Measurements from ENCODE around the gene EVX1. TPM values are rescaled to one million over a fixed set of nuclear protein-coding genes. Genes with fewer than 3 reads are reported as not detected.

EVX1 gene
- polyA plus RNA-seq, 3 donors, result 0.07 to 0.22 TPM; not detected in 1

DNA sequence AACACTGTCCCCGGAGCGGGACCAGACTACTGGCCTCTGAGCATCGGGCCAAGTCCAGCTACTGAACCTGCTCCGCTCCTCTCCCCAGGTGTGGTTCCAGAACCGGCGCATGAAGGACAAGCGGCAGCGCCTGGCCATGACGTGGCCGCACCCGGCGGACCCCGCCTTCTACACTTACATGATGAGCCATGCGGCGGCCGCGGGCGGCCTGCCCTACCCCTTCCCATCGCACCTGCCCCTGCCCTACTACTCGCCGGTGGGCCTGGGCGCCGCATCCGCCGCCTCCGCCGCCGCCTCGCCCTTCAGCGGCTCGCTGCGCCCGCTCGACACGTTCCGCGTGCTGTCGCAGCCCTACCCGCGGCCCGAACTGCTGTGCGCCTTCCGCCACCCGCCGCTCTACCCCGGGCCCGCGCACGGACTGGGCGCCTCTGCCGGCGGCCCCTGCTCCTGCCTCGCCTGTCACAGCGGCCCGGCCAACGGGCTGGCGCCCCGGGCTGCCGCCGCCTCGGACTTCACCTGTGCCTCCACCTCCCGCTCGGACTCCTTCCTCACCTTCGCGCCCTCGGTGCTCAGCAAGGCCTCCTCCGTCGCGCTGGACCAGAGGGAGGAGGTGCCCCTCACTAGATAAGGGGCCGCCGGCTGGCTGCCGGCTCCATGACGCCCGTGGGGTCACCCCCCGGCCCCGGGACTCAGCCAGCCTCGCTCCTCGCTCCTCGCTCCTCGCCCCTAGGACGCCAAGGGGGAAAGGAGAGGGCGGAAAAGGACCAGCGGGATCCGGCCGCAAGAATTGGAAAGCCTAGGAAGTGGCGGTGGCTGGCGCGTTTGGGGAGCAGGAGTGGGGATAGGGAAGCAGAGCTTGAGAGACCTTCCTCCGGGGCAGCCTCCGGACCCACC, 3.4 kb downstream of the EVX1 start:
- 3 to 5% (median 4%) methylated on average over 67 to 90 of the region's 90 CpGs for WGBS, 3 donors
- H3K27ac ChIP-seq (ENCODE audit: low read depth, low read length), result no peak overlapping the region

DNA sequence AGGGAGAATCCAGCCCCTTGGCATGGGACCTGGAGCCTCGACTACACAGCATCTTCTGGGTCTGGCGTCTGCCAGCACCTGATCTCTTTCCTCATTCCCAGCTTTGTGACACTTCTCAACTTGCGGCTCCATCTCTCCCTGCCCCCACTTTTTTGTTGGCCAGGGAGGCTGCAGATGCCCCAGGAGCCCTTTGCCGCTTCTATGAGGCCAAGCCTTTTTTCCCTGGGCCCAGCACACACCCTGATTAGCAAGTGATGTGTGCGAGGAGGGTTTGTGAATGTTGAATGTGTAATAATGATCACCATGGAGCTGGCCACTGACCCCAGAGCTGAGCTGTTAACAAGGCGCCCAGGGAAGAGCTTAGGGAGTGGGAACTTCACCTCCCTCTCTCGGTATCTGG, 4.4 kb downstream of the EVX1 start:
- WGBS, 3 donors, result 44 to 66% (median 56%) methylated on average over 7 of the region's 7 CpGs
- H3K27ac ChIP-seq (ENCODE audit: low read depth, low read length), result no peak overlapping the region

GRCh38 chr7:27247452-27248426, 5.1 kb downstream of the EVX1 start:
- 37 to 47% (median 45%) methylated on average over 4 of the region's 4 CpGs for WGBS, 3 donors
- H3K27ac ChIP-seq (ENCODE audit: low read depth, low read length), result no peak overlapping the region

GRCh38 chr7:27248427-27248806, 5.8 kb downstream of the EVX1 start:
- no peak overlapping the region for H3K27ac ChIP-seq (ENCODE audit: low read depth, low read length)
- WGBS, 3 donors, result 61 to 67% (median 63%) methylated on average over 3 of the region's 3 CpGs

- H3K27ac ChIP-seq (ENCODE audit: low read depth, low read length), result no peak overlapping the region
- WGBS, 3 donors, result 13 to 27% (median 16%) methylated on average over 23 of the region's 23 CpGs
Observed at GRCh38 chr7:27248911-27249723, 6.5 kb downstream of the EVX1 start.

DNA sequence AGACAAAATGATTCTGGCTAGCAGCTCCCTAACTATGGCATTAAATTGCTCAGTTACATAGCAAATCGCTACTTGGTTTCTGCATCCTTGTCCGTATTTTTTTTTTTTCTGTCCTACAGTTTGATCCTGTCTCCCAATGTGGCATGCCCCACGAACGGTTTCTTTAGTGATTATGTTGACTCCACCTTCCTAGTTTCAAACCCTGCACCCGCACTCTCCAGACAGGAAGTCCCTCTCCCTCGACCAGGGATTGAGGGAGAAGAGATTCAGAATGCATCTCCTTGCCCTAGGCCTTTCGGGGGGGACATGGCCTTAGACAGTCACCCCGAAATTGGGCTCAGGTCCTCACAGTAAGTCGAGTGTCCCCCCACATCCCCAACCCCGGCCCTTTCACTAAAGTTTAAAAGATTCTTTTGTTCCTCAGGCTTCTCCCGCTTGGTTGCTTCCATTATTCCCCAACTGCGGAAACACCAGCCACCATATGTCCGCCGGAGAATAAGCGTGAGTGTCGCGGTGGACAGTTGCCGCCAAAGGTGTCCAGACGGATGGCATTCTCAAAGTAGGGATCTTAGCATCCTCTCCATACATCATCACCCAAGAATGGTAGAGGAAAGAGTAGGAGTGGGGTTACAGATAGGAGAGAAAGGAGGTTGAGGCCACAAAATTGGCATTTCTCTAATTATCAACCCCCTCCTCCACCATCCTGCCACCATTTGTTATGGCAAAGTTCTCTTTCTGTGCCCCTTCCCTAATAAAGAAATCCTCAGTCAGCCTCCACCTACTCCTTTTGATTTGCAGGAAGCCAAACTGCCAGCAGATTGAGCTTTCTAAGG, 7.3 kb downstream of the EVX1 start:
- WGBS, 3 donors, result 12 to 28% (median 17%) methylated on average over 19 of the region's 19 CpGs
- no peak overlapping the region for H3K27ac ChIP-seq (ENCODE audit: low read depth, low read length)

DNA sequence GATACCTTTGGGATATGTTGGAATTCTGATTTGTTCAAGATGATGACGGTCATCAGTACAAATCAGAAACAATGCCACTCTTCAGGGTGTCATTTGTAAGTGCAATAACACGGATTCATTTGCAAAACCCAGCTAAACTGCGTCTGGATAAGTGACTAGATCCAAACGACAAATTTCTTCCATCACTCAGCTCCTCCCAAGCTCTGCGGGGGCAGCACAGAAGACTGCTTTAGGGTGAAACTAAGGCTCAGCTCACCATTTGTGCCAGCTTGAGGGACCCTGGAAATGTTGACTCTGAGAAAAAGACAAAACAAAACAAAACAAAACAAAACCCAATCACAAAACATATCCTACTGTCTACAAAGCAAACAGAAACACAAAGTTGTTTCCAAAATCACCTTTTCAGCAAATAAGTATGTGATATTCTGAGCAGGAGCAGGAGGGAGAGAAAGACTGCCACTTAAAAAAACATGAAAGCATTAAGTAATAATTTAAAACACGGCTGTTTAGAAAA, 8.0 kb downstream of the EVX1 start:
- whole genome bisulfite sequencing, 3 donors, result 13 to 30% (median 23%) methylated on average over 6 of the region's 6 CpGs
- H3K27ac ChIP-seq (ENCODE audit: low read depth, low read length), result no peak overlapping the region

DNA sequence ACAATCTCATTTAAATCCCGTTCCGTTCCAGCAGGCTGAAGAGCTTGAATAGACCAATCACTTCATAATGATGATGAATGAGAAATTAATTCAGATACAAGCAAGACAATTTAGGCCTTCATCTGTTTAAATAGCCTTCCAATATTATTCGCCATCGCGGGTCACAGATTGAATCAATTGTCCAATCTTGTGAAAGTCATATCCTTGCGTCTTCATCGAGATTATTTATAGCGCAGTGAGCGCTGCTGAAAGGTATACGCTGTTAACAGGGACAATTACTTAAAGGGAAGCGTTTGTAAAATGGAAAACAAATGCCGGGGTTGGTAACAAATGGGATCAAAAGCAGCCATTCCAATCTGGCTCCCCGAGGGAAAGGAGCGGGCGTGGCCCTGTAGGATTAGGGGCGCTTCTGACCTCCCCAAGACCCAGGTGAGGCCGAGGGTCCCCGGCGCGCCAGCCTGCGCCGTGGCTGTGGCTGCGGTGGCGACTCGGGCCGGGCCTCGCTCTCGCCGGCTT, 8.6 kb downstream of the EVX1 start:
- H3K27ac ChIP-seq (ENCODE audit: low read depth, low read length), result no peak overlapping the region
- 7 to 14% (median 9%) methylated on average over 29 of the region's 29 CpGs for WGBS, 3 donors

DNA sequence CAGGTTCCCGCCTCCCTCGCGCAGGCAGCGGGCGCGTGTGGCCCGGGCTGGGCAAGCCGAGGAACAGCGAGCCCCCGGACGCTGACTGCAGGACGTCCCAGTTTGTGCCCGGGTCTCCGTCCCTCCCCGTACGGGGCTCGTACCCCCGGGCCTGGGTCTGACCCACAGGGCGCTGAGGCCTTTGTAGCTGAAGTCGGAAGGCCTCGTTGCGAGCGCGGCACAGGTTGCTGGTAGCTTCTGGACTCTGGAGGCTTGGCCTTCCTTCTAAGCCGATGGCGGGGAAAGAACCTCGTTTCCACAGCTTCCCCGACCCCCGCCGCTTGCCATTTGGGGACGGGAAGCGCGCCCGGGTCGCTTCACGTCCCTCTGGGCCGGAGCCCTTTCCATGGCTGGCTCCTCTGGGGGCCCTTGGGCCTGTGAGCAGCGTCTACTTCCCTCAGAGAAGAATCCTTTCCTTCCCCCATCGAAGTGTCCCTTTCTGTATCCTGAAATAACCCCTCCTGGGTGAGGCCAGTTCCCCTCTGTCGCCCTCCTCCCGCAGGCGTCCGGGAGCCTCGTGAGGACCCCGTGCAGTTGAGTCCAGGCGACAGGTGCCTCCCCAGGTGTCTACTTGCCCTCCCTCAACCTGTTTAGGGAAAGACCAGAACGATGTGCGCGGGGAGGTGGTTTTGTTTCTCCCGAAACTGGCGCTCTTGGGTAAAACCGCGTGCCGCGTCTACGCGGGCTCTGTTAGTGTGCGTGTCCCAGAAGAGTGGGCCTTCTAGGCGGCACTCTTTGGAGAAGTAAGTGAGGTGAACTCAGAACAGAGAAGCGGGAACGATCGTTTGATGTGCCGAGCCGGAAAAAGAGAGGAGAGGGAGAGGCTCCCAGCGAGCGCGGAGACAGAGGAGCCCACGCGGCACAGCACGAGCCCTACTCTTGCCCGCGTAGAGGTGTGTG, 9.3 kb downstream of the EVX1 start:
- no peak overlapping the region for H3K27ac ChIP-seq (ENCODE audit: low read depth, low read length)
- WGBS, 3 donors, result 6 to 16% (median 11%) methylated on average over 72 of the region's 72 CpGs

DNA sequence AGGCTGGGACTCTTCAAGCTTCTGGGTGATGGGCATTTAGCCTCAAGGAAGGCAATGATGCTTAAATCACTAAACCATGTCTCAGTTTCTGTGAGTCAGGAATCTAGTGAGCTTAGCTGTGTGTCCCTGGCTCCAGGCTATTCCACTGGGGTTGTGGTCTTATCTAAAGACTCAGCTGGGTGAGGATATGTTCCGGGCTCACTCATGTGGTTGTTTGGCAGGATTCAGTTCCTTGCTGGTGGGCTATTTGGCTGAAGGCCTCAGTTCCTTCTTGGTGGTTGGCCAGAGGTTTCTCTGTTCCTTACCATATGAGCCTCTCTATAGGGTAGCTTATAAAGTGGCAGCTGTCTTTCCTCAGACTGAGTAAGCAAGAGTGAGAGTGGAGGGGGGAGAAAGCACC, 12.0 kb downstream of the EVX1 start:
- no peak overlapping the region for H3K27ac ChIP-seq (ENCODE audit: low read depth, low read length)
- 66 to 84% (median 67%) methylated on average over 1 of the region's 1 CpG for WGBS, 3 donors

GRCh38 chr7:27260211-27260610, 17.6 kb downstream of the EVX1 start:
- H3K27ac ChIP-seq (ENCODE audit: low read depth, low read length), result no peak overlapping the region
- WGBS, 3 donors, result 46 to 60% (median 50%) methylated on average over 5 of the region's 5 CpGs

DNA sequence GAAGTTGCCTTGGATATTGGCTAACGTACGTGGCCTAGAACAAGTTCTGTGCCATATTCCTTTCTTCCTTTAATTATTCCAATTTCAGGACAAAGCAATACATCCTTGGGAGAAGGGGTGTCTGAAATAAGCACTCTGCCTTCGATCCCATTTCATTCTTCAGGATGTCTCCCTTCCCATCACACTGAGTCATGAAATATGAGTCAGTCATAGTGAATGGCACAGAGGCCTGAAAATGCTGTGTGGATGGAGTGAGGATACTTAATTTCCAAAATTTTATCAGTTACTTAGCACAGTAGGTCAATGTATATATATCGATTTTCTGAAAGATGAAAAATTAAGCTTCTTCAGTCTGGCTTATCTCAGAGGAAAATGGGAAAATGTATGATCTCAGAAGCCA, 19.5 kb downstream of the EVX1 start:
- H3K27ac ChIP-seq (ENCODE audit: low read depth, low read length), result no peak overlapping the region
- WGBS, 3 donors, result 72 to 91% (median 84%) methylated on average over 4 of the region's 4 CpGs

GRCh38 chr7:27263781-27264180, 21.2 kb downstream of the EVX1 start:
- H3K27ac ChIP-seq (ENCODE audit: low read depth, low read length), result no peak overlapping the region
- WGBS, 3 donors, result 62 to 71% (median 68%) methylated on average over 2 of the region's 2 CpGs

- WGBS, 3 donors, result 77 to 88% (median 88%) methylated on average over 14 of the region's 14 CpGs
Observed at GRCh38 chr7:27269455-27269854, 26.9 kb downstream of the EVX1 start.

DNA sequence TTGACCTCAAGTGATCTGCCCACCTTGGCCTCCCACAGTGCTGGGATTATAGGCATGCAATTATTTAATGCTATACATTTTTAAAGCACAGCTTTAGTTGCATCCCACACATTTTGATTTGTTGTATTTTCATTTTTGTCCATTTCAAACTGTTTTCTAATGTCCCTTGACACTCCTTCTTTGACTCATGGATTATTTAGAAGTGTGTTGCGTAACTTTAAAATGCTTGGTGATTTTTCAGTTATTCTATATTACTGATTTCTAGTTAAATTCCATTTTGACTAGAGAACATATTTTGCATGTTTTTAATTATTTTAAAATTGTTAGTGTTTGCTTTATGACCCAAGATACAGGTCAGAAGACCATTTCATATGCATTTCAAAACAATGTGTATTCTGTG, 28.8 kb downstream of the EVX1 start:
- 93 to 100% (median 95%) methylated on average over 1 of the region's 1 CpG for WGBS, 3 donors
- H3K27ac ChIP-seq (ENCODE audit: low read depth, low read length), result no peak overlapping the region

More at GRCh38 chr7:27269455-27269854, 26.9 kb downstream of the EVX1 start:
- no peak overlapping the region for H3K27ac ChIP-seq (ENCODE audit: low read depth, low read length)

GRCh38 chr7:27277628-27278027, 35.0 kb downstream of the EVX1 start:
- H3K27ac ChIP-seq (ENCODE audit: low read depth, low read length), result no peak overlapping the region
- WGBS, 3 donors, result 20 to 62% (median 53%) methylated on average over 2 of the region's 2 CpGs
